ENCODE measurements around the gene TTLL11.
A peak's percentile ranks its signal among the peaks of the same experiment; 100 is the strongest.

TTLL11 gene
- 2.8 to 5.1 (median 3.3) reads per million in 4 donors for total RNA-seq

- DNase-seq, result peak; percentile 92 to 96 (median 95)
Measured at GRCh38 chr9:122092611-122093506, at the start of gene TTLL11. TSS of gene TTLL11 (minus strand) at chr9:122093308. CDS start at chr9:122093148, 160 bp downstream.

GRCh38 chr9:122141671-122142070, 48.6 kb upstream of the TTLL11 start:
- DNase-seq, result no peak

DNA sequence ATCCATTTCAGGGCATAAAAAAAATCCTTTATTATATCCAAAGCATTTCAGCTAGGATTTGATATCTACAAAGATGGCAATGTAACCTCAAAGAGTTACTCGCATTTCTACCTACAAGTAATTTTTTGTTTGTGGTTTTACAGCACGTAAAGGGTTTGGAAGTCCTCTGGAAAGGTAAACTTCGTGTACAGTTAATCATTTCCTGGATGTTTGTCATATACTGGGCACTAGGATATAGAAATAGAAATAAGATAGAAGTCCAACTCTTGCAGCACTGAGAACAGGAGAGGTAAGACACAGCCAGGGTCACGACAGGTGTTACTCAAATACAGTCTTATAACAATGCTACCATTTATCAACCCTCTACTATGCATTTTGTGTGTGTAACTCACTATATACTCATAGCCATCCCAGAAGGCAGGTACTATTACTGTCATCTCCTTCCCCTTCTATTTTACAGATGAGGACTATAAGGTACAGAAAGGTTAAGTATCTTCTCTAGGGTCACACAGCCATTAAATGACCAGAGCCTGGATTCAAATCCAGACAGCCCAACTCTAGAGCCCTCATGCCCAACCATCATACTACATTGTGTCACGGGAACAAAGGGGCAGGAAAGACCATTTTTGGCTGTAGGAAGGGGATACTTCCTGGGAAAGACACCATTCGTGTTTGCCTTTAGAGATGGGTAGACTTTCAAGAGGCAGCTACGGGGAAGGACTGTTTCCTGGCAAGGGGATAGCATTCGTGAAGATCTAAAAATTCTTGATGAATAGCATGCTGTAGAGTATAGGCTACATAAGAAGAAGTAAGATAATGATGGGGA, 47.5 kb upstream of the TTLL11 start:
- no peak for DNase-seq

GRCh38 chr9:122138560-122139268, 45.6 kb upstream of the TTLL11 start:
- no peak for DNase-seq

DNA sequence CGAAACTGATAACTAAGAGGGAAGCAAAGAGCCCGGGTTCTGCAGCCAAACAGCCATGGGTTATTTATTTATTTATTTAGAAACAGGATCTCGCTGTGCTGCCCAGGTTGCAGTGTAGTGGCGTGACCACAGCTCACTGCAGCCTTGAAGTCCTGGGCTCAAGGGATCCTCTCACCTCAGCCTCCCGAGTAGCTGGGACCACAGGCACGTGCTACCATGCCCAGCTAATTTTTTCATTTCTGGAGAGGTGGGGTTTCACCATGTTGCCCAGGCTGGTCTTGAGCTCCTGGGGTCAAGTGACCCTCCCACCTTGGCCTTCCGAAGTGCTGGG, 42.4 kb upstream of the TTLL11 start:
- DNase-seq, result no peak

DNA sequence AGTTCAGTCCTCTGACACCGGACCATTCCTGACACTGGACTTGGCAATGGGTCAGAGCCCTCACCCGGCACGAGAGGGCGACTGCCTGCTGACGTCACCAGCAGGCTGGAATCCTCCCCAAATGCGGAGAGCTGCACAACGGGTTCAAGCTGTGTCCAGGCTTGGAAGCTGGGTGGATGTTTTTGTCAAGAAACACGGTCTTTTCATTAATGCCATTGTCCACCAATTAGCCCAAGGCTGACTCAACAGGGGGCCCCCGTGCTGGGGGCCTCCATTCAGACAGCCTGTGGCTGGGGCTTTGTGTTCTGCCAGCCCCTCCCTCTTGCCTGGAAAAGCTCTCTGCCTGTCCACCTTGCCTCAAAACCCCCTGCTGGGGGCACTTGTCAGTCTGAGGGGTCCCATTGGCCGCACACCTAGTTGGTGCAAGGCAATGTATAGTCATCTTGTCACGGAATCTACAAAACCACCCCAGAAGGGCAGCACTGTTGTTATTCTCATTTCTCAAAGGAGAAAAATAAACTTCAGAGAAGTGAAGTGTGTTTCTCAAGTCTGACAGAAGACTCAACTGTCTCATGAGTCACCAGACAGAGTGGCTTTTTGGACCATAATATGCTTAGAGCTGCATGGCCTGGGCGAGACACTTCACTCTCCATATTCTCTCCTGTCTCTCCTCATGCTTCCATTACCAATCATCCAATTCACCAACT, 41.9 kb upstream of the TTLL11 start:
- no peak for DNase-seq

DNA sequence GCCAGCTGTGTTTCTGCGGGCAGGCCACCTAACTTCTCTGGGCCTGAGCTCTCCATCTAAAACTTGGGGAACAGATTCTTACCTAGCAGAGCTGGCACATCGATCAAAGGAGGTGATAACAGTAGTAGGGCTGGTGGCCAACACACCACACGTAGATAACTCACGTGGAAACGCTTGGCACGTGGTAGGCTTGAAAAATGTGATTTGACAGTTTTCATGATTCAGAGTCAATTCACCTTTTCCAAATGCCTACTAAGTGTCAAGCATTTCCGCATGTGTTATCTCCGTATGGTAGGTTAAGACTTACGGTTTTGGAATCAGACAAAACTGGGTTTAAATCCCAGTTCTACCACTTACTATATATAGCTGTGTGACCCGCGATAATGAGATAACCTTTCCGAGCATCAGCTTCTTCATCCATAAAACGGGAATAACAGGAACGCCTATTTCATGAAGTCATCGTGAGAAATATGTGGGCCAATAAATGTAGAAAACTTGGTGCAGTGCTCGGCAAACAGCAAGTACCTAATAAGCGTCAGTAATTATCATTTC, 41.0 kb upstream of the TTLL11 start:
- DNase-seq, result no peak

DNA sequence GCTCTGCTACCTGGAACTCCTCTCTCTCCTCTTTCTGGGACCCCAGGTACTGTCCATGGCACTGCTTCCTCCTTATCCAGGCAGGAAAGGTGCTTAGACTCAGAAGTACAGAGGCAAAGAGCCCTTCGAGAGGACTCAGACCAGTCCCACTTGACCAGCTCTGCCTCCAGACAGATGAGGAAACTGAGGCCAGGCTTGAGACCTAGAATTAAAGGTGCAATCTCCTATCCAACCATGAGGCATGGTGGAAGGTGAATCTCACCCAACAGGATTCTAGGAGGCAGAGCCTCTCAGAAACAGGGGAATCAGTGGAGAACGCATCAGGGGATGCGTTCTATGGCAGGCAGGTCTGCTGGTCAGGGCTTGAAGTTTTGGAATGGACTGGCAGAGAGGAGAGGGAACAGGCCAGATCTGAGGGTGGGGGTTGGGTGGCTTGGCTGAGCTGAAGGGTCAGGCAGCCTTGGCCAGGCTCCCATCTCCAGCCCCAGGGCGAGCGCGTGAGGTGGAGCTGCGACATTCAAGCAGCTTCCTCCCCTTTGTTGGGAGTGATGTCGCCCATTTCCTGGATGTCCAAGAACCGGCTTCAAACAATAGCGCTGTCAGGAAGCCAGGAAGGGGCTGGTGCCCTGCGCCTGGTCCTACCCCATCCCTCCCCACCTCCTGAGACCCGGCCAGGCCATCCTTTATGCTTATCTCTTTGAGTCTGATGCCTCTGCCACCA, 40.3 kb upstream of the TTLL11 start:
- DNase-seq, result no peak

- no peak for DNase-seq
Measured at GRCh38 chr9:122132539-122132938, 39.4 kb upstream of the TTLL11 start.

DNA sequence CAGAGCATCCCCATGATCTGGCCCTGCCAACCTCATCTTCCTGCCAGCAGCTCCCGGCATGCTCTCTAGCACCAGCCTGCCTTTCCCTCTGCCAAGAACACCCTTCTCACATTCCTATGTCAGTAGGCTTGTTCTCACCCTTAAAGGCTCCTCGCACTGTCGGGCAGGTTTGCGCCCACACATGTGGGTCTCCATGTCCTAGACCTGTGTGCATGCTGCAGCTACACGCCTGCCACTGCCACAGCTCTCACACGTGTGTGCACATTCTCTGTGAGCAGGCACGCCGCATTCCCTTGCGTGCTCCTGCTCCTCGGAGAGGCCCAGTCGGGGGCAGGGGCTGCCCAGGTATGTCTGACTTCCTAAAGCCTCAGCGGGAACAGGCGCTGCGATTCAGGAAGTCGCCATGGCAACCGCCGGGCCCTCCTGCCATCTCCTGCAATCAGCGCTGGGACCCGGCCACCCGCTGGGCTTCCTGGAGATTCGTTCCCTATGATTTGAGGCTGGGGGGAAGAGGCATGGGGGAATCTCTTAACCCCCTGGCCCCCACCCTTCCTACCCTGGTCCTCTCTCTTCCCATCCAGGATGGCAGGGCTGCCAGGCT, 38.4 kb upstream of the TTLL11 start:
- no peak for DNase-seq

GRCh38 chr9:122130837-122131236, 37.7 kb upstream of the TTLL11 start:
- no peak for DNase-seq

DNA sequence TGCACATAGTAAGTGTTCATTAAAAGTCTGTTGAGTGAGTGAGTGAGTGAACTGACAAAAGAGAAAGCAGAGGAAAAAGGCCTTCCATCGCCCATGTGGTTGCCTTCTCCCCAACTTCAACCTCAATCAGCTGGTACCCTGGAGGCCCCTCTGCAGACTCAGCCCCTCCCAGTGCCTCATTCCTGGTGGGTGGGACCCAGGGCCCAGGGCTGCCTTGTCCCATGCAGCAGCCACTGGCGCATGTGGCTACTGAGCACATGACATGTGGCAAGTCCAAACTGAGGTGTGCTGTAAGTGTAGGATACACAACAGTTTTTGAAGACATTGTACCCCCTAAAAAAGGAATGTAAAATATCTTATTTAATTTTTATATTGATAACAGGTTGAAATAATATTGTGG, 36.9 kb upstream of the TTLL11 start:
- no peak for DNase-seq

- no peak for DNase-seq
Measured at GRCh38 chr9:122128969-122129343, 35.8 kb upstream of the TTLL11 start.

DNA sequence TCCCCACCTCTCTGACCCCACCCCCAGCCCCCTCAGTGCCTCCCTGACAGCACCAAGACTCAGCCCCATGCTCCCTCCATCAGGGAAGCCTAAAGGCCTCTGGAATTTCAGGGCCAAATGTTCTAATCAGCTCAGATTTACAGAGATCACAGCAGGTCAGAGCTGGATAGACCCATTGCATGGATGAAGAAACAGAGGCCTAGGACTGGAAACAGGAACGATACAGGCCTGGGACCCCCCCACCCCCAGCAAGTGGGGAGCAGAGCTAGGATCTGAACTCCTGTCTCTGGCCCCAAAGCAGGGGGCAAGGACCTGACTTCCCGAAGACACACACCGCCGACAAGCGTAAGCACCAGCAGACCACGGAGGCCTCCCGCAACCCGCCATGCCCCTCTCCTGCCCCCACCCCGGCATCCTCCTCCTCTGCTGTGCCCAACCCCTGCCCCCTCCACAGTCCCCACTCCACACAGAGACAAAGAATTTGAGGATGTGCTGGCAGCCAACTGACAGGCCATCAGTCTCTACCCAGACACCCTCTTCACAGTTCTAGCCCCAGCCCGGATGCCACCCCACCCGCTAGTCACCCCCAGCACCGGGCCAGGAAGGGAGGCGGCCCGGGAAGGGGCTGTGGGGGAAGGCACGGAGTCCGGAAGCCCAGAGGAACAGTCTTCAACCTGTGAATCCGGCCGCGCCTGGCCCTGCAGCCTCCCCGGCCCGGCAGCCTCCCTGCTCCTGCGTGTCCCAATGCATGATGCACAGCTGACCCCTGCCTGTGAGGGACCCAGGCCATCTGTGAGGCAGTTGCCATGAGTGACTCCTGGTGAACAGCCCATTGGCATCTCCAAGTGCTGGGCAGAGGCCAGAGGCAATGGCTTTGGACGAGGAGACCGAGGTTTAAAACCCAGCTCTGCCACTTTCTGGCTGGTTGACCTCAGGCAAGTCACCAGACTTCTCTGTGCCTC, 35.2 kb upstream of the TTLL11 start:
- no peak for DNase-seq

DNA sequence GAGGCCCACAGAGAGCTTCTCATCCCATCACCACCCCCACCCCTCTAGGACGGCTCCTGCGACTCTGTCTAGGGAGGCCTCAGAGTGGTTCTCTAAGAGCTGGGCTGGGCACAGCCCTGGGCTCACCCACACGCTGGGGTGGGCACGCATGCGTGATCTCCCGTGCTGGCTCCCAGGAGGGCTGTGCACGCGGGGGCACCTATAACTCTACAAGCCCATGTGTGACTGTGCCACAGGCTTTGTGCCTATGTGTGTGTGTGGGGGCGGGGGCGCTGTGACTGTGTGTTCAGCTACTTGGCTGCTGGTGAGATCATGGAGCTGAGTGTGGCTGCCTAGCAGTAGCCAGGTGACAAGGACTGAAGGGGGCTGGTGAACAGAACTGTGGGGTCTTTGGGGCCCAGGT, 34.3 kb upstream of the TTLL11 start:
- no peak for DNase-seq

DNA sequence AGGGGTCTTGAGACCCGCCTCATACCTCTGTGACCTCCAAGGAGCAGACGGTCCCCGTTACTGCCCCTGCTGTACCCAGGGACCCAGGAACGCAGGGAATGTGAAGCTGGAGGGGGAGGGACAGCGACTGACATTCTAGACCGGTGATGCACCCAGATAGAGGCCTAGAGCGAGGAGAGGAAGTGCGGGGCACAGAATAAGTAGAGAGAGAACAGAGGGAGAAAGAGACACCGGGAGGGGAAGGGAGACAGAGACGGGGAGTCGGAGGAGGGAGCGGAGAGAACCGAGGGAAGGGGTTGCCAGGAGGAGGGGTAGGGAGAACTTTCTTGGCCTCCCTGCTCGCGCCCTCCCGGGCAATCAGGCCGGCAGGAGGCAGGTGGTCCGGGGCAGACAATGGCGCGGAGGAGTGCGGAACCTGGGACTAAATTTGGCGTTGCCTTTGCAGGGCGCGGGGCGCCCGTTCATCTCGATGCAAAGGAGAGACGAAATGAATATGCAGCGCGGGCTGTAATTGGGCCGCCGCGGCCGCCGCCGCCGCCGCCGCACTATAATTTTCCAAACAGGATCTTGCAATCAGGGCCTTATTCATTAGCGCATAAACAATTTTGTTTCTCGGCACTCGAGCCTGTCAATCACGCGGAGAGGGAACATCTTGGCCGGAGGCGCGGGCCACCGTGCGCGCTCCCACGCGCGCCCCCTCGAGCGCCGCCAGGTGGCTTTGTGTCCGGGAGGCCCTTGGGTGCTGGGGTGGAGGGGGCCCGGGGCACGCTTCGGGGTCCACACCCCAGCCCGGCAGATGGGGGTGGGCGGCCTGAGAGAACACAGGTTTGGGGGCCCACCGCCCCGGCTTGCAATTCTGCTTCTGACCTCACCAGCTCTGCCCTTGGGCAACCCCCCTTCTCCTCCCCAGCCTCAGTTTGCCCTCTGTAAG, 33.5 kb upstream of the TTLL11 start:
- DNase-seq, result no peak

DNA sequence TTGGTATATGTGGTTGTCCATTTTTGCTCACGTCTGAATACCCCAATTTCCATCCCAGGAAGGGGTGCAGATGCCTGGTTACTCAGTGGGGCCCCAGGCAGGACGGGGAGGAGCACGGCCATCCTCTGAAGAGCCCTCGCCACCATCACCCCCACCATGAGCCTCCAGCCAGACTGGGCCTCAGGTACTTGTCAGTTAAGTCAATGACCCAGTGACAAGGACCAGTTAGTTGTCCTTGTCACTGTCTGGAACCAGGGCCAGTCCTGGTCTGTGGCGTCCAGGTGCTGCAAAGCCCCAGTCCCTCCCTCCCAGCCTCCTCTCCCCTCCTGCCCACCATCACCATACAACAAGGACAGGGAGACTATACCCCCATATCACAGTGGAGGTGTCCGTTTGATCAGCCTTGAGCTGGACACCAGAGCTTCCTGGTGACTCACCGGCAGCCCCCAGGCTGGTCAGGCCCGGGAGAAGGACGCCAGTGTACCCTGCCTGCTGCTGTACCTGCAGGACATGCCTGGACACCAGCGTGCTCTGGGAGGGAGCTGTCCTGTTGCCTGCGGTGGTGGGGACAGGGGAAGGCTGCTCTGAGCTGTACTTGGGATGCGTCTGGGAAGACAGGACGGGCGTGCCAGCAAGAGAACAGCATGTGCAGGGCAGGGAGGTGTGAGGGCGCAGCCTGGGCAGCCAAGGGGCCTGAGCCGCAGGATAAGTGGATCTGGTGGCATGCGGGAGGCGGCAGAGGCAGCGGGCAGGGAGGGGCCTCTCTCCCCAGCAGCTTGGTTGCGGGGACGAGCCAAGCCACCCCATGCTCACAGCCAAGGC, 32.6 kb upstream of the TTLL11 start:
- DNase-seq, result no peak

GRCh38 chr9:122125158-122125508, 32.0 kb upstream of the TTLL11 start:
- peak; percentile 45 to 66 (median 63) for DNase-seq
